Measurements from ENCODE around the gene ZBTB17.
A peak's percentile ranks its signal among the peaks of the same experiment; 100 is the strongest.
"Not testable (repeated sequence)": the region's sequence is repeated elsewhere in the genome, so short reads cannot be mapped to it uniquely, and the experiment has no call there.

The ZBTB17 gene

DNA sequence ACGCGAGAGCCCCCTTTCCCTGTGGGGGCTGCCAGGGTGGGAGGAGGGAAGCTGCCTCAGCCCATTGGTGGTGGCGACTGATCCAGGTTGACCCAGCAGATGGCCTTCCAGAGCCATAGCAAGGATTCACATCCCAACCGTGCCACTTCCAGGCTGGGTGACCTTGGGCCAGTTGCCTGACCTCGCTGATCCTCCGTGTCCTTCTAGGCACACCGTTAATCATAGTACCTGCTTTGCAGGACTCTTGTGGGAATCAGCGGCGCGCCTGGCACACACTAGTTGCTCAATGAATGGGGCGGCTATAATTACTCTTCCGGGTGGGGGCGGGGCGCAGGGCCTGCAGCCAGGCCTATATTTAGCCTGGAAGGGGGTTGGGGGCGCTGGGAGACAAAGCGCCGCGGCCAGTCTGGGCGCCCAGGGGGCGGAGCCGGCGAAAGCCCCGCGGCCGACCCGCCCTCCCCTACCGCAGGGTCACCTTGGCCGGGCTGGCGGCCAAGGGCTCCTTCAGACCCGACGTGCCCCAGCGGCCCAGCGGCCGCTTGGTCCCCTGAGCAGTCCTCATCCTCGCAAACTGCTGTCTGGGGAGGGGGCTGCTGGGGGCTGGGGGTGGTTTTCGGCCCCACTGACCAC is 36.8 kb upstream of the ZBTB17 start:
- DNase-seq, result peak in 14 of 56 donors; percentile 6 to 67 (median 20)

DNA sequence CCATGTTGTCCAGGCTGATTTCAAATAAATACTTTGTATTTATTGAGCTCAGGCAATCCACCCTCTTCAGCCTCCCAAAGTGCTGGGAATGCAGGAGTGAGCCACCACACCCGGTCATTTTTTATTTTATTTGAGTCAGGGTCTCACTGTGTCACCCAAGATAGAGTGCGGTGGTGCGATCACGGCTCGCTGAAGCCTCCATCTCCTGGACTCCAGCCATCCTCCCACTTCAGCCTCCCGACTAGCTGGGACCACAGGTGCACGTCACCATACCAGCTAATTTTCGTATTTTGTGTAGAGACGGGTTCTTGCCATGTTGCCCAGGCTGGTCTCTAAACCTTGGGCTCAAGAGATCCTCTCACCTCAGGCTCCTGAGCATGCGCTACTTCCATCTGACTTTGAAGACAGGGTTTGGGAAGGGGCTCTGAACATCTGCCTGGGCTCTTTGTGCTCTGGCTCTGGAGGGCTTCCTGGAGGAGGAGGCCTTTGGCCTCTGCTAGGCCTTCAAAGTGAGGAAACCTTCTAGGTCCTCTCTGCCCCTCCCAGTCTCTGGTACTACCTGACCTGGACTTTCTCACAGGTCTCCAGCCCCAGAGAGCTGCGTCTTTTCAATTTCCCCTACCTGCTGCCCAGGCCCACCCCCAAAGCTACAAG is 36.2 kb upstream of the ZBTB17 start:
- no peak for DNase-seq

DNA sequence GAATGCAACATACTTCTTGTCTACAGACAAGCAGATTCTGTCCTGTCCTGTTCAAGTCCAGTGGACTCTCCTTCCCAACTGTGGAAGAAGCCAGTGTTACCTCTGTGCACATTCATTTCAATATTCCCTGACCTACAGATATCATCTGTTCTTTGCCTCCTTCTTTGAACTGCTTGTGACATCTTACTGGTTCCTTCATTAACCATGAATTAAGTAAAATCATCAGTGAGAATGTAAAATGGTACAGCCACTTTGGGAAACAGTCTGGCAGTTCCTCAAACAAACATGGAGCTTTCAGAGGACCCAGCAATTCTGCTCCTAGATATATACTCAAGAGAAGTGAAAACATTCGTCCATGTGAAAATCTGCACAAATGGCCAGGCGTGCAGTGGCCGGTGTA is 34.9 kb upstream of the ZBTB17 start:
- no peak for DNase-seq

DNA sequence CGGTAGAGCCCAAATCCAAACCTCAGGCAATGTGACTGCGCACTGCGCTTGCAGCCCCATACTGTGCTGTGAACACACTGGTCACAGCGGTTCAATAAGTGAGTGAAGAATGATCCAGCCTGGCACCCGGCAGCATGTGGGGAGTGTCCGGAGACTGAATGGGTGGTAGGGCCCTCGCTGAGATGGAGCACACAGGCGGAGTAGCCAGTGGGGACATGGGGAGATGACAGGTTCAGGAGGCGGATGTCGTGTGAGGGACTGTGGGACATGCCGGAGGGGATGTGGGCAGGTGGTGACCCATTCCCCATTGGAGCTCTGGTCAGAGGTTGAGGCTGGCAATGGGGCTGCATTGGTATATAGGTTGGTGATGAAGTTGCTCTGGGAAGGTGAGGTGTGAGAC is 33.8 kb upstream of the ZBTB17 start:
- no peak for DNase-seq

DNA sequence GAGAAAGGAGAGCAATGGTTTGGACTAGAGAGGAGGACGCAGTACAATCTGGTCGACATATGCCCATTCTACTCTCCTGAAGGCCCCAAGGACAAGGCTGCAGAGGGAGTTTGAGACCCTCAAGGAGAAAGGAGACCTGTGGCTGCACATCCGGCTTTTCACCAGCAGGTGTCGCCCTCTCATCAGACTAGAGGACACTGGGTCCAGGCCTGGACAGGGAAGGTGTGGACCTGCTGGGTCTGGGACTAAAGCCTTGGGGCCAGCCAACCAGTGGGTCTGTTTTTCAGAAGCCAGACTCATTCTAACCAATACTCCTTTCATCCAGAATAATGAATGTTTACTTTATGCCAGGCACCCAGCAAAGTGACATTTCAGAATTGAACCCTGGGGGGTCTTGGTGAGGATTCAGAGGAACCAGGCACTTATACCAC is 33.1 kb upstream of the ZBTB17 start:
- DNase-seq, result peak in 53 of 56 donors; percentile 11 to 84 (median 49)

DNA sequence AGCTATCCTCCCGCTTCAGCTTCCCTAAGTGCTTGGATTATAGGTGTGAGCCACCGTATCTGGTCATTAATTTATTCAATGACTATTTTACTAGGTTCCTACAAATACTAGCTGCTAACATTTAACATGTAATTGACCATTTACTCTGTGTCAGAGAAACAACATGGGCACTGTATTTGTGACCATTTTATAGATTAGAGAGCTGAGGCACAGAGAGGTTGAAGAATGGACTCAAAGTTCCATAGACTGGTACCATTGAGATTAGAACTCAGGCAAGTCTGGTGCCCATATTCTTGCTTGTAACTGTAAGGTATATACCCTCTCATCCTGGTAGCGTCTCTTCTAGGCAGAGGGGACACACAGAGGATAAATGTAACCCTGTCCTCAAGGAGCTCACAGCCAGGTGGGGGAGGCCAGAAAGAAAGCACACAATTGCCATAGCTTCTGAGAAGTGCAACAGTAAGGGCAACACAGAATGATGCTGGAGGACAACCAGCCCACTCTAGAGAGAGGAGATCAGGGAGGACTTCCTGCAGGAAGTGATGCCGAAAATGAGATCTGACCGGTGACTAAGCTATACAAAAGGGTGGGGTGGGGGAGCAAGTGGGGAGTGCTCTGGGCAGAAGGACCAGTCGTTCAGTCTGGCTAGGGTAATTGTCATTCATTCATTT is 31.9 kb upstream of the ZBTB17 start:
- DNase-seq, result no peak

DNA sequence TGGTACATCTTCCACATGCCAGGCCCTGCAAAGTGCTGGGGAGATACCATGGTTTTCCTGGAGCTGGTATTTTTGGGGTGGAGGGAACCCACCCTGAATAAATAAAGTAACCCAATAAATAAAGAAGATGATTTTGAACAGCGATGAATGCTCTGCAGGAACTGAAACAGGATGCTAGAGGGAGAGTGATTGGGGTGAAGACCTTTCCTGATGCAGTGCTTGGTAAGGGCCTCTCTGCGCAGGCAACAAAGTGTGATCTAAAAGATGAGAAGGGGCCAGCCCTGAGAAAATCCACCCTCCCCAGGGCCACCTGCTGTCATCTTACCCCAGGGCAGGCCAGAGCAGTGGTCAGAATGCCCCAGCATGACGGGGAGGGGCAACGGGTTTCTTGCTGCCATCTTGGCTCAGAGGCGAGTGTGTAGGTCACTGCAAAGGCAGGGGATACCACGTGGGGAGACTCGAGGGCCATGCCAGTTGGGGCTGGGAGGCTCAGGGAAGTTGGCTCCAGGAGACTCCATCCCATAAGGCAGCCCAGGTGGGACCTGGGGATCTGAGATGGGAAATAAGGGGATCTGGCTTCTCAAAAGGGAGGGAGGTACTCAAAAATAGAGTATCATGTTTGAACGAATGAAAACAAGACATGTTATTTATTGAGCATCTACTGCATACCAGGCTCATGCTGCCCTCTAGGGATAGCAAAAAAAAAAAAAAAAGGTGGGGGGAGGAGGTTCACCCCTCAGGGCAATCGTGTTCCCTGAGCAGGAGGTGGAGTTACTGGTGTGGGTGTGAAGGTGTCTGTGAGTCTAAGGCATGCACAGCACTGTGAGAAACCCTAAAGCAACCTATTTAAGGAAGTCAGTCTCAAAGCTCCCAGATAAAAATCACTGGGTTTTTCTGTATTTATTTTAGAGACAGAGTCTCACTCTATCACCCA is 30.9 kb upstream of the ZBTB17 start:
- no peak for DNase-seq

DNA sequence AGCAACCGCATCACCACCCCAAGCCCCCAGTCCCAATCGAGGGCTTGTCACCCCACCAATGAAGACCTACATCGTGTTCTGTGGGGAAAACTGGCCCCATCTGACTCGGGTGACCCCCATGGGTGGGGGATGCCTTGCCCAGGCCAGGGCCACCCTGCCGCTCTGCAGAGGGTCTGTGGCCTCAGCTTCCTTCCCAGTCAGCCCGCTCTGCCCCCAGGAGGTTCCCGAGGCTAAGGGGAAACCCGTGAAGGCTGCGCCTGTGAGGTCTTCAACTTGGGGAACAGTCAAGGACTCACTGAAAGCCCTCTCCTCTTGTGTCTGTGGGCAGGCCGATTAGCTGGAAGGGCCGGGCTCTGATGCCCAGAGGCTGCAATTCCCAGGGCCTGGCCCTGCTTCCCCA is 30.1 kb upstream of the ZBTB17 start:
- DNase-seq, result no peak

DNA sequence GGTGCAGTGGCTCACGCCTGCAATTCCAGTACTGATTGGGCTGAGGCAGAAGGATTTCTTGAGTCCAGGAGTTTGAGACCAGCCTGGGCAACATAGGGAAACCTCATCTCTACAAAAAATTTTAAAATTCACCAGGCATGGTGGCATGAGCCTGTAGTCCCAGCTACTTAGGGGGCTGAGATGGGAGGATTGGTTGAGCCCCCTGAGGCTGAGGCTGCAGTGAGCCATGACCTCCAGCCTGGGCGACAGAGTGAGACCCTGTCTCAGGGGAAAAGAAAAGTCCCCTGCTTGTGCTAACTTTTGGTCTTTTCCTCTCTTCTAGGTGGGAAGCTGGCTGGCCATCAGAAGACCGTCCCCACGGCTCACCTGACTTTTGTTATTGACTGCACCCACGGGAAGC is 29.7 kb upstream of the ZBTB17 start:
- no peak for DNase-seq

DNA sequence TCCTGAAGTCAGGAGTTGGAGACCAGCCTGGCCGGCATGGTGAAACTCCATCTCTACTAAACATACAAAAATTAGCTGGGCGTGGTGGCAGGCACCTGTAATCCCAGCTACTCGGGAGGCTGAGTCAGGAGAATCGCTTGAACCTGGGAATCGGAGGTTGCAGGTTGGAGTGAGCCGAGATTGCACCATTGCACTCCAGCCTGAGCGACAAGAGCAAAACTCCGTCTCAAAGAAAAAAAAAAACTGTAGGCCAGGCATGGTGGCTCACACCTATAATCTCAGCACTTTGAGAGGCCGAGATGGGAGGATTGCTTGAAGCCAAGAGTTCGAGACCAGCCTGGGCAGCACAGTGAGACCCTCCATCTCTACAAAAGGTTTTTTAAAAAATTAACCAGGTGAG is 25.4 kb upstream of the ZBTB17 start:
- DNase-seq, result not testable (repeated sequence)

DNA sequence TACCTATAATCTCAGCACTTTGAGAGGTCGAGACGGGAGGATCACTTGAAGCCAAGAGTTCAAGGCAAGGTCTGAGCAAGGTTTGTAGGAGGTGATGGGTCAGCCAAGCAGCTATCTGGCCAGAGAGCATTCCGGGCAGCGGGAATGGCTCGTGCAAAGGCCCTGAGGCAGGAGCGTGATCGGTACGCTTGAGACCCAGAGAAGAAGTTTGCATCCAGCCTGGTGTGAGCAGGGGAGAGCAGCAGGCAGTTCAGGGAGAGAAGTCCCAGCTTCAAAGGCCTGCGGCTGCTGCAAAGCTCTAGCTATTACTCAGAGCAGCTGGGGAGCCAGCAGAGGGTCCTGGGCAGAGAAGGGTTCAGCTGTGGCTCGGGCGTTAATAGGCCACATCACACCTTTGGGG is 23.0 kb upstream of the ZBTB17 start:
- DNase-seq, result no peak

DNA sequence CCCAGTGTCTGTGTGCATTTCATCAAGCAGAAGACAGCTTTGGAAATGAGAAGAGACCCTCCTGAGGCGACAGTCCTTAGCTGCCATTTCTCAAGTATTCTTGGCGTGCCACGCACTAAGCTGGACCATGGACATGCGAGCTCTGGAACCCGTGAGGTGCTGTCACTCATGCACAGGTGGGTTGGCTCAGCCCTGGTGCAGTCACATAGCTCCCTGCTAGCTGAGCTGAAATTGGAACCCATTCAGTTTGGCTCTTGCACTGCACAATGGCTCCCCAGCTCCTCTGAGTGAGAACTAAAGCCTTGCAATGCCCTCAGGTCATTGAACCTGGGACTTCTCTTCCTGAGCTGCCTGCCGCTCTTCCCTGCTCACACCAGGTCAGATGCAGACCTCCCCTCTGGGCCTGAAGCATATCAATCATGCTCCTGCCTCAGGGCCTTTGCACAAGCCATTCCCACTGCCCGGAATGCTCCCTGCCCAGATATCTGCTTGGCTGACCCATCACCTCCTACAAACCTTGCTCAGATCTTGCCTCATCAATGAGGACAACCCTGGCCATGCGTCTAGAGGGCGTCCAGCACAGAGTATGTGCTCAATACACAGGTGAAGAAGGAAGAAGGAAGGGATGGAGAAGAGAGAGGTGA is 21.9 kb upstream of the ZBTB17 start:
- DNase-seq, result no peak

DNA sequence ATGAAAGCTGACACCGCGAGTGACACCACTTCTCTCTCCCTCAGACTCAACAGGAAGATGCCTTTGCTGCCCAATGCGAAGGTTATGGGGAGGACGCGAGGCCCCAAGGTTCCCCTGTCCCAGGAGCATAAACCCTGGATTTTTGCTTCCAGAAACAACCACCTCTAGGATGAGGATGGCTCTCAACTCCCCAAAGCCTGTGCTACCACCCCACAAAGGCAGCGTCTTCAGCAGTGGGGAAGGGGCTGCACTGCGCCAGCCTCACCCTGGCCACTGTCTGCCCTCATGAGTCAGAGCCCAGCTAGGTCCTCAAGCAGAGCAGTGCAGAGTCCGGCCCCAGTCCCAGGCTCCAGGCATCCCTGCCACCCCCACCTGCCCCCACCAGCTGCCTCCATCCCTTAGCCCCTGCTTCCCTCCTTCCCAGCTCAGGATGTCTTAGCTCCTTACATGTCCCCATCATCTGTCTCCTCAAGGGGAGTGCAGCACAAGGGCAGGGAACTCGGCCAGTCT is 21.2 kb upstream of the ZBTB17 start:
- no peak for DNase-seq

DNA sequence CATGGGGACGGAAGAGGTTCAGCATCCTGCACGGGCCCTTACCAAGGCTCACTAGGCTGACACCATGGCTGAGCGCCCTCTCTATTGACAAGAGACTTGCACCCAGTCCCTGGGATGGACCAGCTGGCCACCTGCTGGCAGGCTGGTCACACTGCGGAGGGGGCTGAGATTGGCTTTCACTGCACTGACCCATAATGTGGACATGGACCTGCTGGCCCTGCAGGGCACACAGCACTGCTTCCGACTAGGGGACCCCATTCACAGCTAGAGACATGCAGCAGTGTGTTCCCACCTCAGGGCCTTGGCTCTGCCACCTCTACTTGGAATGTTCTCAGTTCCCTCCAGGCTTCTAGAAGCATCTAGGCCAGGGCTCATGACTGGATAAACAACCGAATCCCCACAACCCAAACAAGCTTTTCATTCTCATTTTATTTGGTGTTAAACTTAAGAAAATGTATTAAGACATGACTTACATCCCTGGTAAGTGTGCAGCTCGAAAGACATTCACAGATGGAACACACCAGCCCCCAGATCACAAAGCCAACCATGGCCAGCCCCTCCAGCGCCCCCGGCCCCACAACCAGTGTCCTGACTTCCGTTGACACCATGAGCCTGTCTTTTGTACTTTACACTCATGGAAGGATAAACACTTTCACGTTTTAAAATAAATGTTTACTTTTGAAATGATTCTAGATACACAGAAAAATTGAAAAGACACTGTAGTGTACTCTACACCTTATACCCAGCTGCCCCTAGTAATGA is 18.9 kb upstream of the ZBTB17 start:
- peak in 43 of 56 donors; percentile 13 to 87 (median 53) for DNase-seq

DNA sequence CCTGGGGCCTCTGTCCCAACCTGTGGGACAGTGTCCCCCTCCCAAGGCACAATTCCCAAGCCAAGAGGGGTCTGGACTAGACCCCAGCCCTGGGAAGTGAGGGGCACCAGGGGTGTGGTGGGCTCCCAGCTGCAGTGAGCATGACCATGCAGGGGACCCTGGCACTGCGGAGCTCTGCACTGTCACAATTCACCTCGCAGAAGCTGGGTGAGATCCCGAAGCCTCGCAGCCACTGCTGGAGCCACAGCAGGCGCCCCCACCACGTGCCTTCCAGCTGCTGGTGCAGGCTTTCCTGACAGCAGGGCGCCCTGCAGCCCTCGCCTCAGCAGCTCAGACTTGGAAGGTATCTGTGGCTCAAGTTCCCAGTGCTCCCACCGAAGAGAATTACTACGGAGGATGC is 18.2 kb upstream of the ZBTB17 start:
- no peak for DNase-seq

DNA sequence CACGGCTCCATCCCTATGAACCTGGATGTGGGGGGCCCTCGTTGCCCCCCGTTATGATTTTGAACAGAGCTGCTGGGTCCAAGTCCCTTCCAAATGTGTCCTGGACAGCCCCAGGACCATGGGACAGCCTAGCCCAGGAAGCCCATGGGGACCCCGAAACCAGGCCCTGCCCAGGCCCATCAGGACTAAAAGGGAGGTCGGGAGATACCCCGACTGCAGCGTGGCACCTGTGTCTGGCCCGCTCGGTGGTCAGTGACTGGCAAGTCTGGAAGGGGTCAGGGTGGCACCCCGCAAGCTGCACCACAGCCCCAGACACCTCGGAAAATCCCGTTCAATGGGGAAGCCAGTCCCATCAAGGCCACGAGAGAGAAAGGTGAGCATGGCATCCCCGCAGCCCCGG is 17.8 kb upstream of the ZBTB17 start:
- no peak for DNase-seq

DNA sequence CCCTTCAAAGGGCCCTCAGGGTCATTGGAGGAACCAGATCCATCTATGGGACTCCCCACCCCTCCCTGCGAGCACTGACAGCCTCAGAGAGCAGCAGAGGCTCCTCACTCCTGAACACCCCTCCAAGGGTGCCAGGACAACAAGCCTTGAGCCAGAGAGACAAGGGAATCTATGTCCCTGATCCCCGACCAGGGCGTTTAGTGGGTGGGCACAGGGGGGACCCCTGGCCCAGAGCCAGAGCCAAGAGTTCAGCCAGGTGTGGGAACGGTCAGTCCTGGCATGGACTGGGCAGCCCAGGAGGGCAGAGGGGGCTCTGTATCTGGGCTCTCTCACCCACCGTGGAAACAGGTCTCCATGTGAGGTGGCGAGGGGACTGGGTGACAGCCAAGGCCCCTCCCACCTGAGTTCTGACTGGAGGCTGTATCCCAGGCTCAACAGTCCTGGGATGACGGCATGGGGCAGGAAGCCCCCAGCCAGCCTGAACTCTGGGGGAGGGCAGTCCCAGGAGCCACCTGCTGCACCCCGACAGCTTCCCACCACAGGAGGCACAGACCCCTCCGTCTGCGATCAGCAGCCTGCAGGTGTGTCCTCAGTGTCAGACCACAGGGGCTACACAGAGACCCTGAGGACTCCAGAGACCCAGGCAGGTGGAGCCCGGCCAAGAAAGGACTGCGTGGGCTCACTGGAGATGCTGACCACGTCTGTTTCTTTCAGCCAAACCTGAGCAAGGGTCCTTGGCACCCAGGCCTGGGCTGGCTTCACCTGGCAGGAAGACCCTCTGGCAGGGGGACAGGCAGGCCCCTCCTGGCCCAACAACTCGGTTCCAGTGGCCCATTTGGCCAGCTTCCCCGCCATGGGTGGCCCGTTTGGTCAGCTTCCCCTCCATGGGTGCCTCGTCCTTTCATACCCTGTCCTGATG is 16.9 kb upstream of the ZBTB17 start:
- no peak for DNase-seq

DNA sequence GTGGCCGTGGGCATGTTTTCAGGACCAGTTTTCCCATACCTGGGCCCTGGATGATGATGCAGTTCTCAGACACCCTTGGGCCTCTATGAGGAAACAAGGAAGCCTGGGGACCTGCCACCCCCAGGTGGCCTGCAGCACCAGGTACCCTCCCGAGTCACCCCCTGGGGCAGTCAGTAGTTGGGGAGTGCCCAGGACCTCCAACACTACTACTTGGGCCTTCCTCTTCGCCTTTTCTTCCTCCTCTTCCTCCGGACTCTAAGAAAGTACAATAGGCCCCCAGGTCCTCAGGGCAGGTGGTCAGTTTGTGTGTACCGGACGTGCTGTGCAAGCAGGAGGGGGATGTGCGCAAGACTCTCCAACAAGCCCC is 16.3 kb upstream of the ZBTB17 start:
- DNase-seq, result no peak

Measured in amygdala (tissue), 56 donors.